Measurements from ENCODE around the gene C16orf54.

GRCh38 chr16:29719063-29719462 is 26.7 kb downstream of the C16orf54 start:
- TF ChIP-seq CTCF (conservative IDR thresholded peaks at IDR 0.05) (no peak), ZFX (IDR thresholded peaks at IDR 0.05) (no peak)

All from C4-2B (cell line).